ENCODE results near the gene DHRS7B.
"Not testable (repeated sequence)": the region's sequence is repeated elsewhere in the genome, so short reads cannot be mapped to it uniquely, and the experiment has no call there.

Gene DHRS7B

GRCh38 chr17:21176773-21177395, 50.1 kb downstream of the DHRS7B start:
- no peak for DNase-seq (ENCODE audit: low spot score)
- FAIRE-seq: no peak

- no peak for DNase-seq (ENCODE audit: low spot score)
- no peak for FAIRE-seq
Observed at GRCh38 chr17:21177401-21177800, 50.6 kb downstream of the DHRS7B start.

DNA sequence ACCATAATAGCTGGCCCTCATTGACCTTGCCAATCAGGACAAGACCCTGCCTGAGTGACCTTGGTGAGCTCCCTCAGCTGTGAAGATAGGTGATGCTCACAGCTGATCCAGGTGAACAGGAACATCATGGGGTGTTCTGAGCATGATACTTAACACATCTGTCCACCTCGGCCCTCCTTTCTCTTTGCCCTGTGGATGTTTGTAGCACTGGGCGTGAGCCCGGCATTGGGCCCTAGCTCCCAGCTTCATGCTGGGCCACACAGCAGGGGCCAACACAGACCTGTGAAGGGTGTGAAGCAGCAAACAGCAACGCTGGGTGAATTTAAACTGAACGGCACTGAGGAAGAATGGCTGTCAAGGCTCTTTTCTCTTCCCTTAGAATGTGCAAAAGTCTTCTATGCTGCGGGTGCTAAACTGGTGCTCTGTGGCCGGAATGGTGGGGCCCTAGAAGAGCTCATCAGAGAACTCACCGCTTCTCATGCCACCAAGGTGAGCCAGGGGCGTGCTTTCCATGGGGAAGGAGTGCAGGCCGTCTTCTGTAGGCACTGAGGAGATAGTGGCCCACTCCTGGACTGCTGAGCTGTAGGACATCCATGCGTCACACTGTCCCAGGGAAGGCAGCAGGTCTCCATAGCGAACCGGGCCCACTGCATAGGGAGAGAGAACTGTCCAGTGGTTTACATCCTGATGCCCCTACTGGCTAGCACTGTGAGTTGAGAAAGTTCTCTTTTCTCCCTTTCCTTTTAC, 51.3 kb downstream of the DHRS7B start:
- no peak for FAIRE-seq
- no peak for DNase-seq (ENCODE audit: low spot score)

DNA sequence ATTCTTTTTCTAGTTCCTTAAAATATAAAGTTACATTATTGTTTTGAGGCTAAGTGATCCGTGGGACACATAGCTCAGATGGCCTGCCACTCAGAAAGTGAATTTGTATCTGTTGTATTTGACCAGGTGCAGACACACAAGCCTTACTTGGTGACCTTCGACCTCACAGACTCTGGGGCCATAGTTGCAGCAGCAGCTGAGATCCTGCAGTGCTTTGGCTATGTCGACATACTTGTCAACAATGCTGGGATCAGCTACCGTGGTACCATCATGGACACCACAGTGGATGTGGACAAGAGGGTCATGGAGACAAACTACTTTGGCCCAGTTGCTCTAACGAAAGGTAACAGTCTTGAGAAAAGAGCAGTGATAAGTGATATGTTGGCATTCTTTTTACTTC, 56.7 kb downstream of the DHRS7B start:
- no peak for DNase-seq (ENCODE audit: low spot score)
- FAIRE-seq: no peak

DNA sequence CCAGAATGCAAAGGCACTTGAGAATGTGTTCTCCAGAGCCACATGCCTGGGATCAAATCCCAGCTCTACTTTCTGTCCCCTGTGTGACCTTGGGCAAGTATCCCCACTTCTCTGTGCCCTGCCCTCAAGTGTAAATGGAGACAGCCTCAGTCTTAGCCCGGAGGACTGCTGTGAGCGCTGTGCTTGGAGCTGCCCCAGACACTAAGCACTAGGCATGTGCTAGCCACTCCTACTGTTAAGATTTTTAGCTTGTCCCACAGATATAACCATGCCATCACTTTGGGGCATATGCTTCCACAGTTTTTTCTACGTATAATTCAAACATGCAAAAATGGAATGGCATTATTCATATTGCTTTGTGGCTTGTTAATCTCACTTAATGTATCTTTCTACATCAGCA, 57.8 kb downstream of the DHRS7B start:
- DNase-seq (ENCODE audit: low spot score) (no peak), FAIRE-seq (no peak)

DNA sequence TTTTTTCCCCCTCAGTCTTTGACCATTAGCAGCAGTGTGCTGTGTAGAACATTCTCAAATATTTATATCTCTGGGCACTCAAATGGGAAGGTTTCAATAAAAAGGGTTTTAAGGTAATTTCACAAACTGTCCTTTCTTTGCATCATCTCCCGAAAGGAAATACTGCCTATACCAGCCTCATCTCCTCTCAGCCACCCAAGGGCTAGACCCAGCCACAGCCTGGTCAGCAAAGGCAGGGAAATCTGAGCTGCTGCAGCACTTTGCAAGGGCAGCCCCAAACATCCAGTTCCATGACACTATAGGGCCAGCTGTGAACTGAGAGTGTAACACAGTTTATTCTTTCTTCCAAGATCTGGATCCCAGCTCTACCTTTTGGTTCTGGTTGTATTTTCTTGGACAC, 58.3 kb downstream of the DHRS7B start:
- FAIRE-seq: no peak

GRCh38 chr17:21186399-21187187, 59.8 kb downstream of the DHRS7B start:
- FAIRE-seq: no peak

More for the DNA sequence above, 58.3 kb downstream of the DHRS7B start:
- DNase-seq (ENCODE audit: low spot score): no peak

GRCh38 chr17:21189361-21189760, 62.6 kb downstream of the DHRS7B start:
- no peak for DNase-seq (ENCODE audit: low spot score)
- no peak for FAIRE-seq

More at GRCh38 chr17:21186399-21187187, 59.8 kb downstream of the DHRS7B start:
- no peak for DNase-seq (ENCODE audit: low spot score)

DNA sequence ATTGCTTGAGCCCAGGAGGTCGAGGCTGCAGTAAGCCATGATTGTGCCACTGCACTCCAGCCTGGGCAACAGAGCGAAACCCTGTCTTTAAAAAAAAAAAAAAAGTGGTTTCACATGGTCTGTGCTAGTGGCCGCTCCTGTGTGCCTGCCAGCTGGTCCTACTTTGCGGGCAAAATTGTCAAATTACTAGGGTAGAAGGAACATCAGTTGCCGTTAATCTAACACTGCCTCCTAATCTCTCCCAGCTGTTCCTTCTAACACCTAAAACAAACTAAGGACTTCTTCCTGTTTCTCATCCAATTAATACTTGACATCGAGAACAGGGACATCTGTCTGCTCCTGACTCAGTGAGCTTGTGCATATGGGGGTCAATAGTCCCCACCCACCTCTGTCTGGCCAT, 63.3 kb downstream of the DHRS7B start:
- DNase-seq (ENCODE audit: low spot score) (no peak), FAIRE-seq (no peak)

GRCh38 chr17:21191698-21192097, 64.9 kb downstream of the DHRS7B start:
- DNase-seq (ENCODE audit: low spot score) (no peak), FAIRE-seq (no peak)

DNA sequence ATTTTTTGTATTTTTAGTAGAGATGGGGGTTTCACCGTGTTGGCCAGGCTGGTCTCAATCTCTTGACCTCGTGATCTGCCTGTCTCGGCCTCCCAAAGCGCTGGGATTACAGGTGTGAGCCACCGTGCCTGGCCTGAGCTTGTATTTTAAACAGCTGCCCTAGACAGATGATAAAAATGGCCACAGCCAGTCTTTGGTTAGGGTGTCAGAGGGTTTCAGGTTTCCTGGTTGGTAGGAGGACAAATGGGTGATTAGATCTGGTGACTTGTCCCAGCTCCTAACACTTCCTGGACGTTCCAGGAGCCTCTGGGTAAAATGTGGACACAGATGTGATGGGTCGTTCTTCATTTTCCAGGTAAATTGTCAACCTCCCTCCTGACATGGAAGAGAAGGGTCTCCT, 65.7 kb downstream of the DHRS7B start:
- DNase-seq (ENCODE audit: low spot score); FAIRE-seq: not testable (repeated sequence)

- no peak for FAIRE-seq
- no peak for DNase-seq (ENCODE audit: low spot score)
Observed at GRCh38 chr17:21193031-21193430, 66.3 kb downstream of the DHRS7B start.

- no peak for DNase-seq (ENCODE audit: low spot score)
- no peak for FAIRE-seq
Observed at GRCh38 chr17:21194226-21194625, 67.5 kb downstream of the DHRS7B start.

DNA sequence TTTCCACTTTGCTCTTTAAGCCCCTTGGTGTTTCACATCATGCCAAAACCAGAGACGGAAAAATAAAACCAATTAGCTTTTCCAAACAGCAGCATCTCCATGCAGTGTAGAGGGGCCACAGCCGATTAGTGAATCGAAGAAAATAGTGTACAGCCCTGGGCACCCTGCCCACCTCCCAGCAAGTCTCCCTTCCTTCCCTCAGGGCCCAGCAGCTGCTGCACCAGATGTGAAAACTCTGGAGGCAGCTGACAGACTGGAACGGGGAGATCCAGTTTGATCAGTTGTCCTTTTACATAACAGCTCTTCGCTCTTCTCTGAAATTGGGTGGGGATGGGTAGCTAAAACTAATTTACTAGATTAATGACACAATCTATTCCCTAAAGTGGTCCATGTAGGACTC, 67.9 kb downstream of the DHRS7B start:
- DNase-seq (ENCODE audit: low spot score): no peak
- FAIRE-seq: no peak

DNA sequence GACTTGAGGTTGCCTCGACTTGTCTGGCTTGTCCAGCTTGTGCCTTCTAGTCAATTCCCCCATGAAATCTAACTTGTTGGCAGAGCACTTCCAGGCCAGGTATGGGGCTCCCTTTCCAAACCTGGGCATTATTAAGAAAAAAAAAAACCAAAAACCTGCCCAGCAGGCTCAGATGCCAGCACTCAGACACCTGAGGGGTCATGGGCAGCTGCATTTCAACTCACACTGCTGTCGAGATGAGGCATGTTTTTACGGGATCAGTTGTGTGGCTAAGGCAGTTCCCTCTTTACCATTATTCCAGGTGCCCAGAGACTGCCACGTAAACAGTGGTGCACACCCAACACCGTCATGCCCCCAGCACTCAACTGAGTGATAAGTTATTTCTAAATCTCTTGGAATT, 69.4 kb downstream of the DHRS7B start:
- no peak for FAIRE-seq
- DNase-seq (ENCODE audit: low spot score): no peak

GRCh38 chr17:21198411-21198810, 71.6 kb downstream of the DHRS7B start:
- DNase-seq (ENCODE audit: low spot score) (no peak), FAIRE-seq (no peak)

DNA sequence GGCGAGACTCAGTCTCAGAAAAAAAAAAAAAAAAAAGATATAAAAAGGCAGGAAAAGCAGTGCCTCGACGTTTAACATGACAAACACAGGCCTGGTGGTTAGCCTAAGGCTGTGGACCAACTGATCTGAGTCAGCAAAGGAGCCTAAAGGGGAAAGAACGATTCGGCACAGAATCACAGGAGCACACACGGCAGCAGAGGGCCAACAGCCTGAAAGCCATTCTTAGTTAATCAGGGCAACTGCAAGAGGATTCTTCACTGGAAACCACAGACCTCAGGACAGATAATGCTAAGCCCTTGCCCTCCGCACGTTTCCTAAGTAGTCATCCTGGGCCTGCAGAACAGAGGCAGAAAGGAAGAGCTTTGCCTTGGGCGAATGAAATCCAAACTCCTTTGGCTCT, 72.5 kb downstream of the DHRS7B start:
- DNase-seq (ENCODE audit: low spot score) (no peak), FAIRE-seq (no peak)

DNA sequence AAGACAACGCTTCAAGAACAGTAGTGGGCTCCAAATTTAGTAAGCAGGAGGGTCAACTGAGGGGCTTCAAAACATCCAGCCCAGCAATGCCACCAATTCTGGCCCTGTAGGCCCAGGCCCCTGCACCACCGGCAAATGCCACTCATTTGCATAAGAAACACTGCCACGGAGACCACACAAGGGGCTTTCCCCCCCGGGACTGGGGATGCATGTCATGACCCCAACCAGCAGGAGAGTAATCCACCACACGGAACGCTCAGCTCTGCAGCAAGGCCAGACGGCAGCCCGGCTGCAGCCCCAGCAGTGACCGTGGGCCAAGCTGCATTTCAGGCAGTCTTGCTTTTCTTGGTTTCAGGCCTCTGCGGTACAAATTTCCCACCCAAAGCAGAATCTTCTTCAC, 73.1 kb downstream of the DHRS7B start:
- FAIRE-seq (no peak), DNase-seq (ENCODE audit: low spot score) (no peak)

DNA sequence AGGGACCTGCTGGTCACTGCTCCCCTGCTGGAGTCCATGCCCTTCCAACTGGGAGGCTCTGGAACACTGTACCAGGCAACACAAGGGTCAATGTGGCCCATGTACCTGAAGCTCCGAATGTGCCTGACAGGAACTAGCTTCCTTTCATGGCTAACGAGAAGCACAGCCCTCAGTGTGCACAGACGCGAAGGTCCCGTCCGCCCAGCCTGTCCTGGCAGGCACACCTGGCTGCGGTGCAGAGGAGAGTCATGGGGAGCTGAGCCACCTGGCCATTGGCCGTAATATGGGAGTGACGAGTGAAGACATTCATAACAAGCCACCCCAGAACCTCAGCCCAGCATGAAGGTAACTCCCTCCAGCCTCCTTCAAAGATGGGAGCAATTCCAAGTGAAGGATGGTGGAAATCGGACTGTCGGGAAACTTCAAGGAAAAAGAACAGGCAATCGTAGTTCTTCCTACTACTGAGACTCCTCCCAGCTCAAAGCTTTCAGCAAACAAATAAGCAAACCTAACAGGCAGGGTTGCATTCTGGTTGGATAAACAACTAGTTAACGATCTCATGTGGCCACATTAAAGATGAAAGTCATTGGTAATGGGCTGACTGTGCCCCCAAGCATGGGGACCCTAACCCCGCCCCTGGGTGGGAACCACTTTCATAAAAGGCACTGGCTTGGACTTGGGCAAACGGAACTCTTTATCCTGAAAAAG, 74.0 kb downstream of the DHRS7B start:
- no peak for FAIRE-seq
- no peak for DNase-seq (ENCODE audit: low spot score)

- DNase-seq (ENCODE audit: low spot score) (no peak), FAIRE-seq (no peak)
Observed at GRCh38 chr17:21201298-21201595, 74.5 kb downstream of the DHRS7B start.

- FAIRE-seq: no peak
- DNase-seq (ENCODE audit: low spot score): no peak
Observed at GRCh38 chr17:21201874-21202273, 75.1 kb downstream of the DHRS7B start.

GRCh38 chr17:21202512-21202911, 75.7 kb downstream of the DHRS7B start:
- no peak for DNase-seq (ENCODE audit: low spot score)
- FAIRE-seq: no peak
